Upper lobe of left lung (tissue), 4 donors: Measurements from ENCODE around the gene STARD8.

Experiments
- POLR2AphosphoS5 ChIP-seq, 2 donors: sonication (generic); formaldehyde crosslinking; IDR thresholded peaks; one replicate each; pipeline ENCODE4 v1.5.1; 2017; ENCODE audit warnings: antibody characterized with exemption in 2 of 2
- TF ChIP-seq, protein P1 (sequence below), 6 experiments: fragments of 450-650 bp in 4 of 6; fragments of 200-600 bp in 2 of 6; sonication (generic) in 2 of 6; IDR thresholded peaks; one replicate each; pipeline ENCODE4 v1.5.1; 2016 to 2019; ENCODE audit warnings: antibody characterized with exemption in 6 of 6

DNA sequence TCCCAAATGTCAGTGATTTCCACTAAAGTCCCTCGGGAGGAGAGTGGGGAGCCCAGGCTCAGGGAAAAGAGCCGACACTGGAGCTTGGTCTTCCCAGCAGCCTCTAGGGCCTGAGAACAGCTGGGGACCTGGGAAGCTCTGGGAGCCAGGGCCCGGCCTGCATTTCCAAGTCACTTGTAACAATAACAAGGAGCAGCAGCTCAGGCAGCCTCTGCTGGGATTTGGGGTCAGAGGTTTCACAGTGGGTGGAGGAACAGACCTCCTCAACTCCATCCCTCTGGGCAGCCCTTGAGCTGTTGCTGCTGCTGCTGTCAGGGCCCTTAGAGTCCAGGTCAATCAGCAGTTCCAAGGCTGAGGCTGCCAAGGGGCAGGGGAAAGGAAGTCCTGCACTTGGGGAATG, 11.1 kb downstream of the STARD8 start:
- TF ChIP-seq, protein P1, sequence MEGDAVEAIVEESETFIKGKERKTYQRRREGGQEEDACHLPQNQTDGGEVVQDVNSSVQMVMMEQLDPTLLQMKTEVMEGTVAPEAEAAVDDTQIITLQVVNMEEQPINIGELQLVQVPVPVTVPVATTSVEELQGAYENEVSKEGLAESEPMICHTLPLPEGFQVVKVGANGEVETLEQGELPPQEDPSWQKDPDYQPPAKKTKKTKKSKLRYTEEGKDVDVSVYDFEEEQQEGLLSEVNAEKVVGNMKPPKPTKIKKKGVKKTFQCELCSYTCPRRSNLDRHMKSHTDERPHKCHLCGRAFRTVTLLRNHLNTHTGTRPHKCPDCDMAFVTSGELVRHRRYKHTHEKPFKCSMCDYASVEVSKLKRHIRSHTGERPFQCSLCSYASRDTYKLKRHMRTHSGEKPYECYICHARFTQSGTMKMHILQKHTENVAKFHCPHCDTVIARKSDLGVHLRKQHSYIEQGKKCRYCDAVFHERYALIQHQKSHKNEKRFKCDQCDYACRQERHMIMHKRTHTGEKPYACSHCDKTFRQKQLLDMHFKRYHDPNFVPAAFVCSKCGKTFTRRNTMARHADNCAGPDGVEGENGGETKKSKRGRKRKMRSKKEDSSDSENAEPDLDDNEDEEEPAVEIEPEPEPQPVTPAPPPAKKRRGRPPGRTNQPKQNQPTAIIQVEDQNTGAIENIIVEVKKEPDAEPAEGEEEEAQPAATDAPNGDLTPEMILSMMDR (IDR thresholded peaks at IDR 0.05) = no peak
- no peak for TF ChIP-seq POLR2AphosphoS5 (IDR thresholded peaks at IDR 0.05)
